ENCODE data around the gene RFT1. TPM values are rescaled to one million over a fixed set of nuclear protein-coding genes. Genes with fewer than 3 reads are reported as not detected.

RFT1 gene
- total and polyA plus RNA-seq, 5 donors = 7.0 to 12.9 (median 12.4) TPM

- ATAC-seq (no peak), DNase-seq (no peak)
- WGBS = 89% methylated on average over 1 of the region's 1 CpG
- H3K4me3 ChIP-seq (ENCODE audit: low read length) = no peak overlapping the region
- no peaks in the 10 kb centered on the region for H3K9me3 ChIP-seq (ENCODE audit: control insufficient read depth, low read length)
- peaks cover 4% of the 10 kb centered on the region for H3K4me1 ChIP-seq (ENCODE audit: control insufficient read depth, insufficient read depth, low read length)
- no peak overlapping the region for H3K27ac ChIP-seq (ENCODE audit: low read length)
- H3K27me3 ChIP-seq (ENCODE audit: control insufficient read depth, insufficient read depth) = no peaks in the 10 kb centered on the region
- intact Hi-C loops (cut with DNase I) = loop anchor here in 3 of 4 donors (5.0 to 10.0 kb wide), 4 partner anchors 130 to 330 kb away; no protein-coding TSS in a partner anchor
Measured at GRCh38 chr3:53074366-53074696, 55.9 kb downstream of the RFT1 start.

- intact Hi-C loops (cut with DNase I) = loop anchor here in 3 of 4 donors (5.0 to 10.0 kb wide), 4 partner anchors 129 to 329 kb away; no protein-coding TSS in a partner anchor
- Histone ChIP-seq H3K4me1 (ENCODE audit: control insufficient read depth, insufficient read depth, low read length) (peaks cover 4% of the 10 kb centered on the region), H3K27me3 (ENCODE audit: control insufficient read depth, insufficient read depth) (no peaks in the 10 kb centered on the region), H3K27ac (ENCODE audit: low read length) (no peak overlapping the region), H3K9me3 (ENCODE audit: control insufficient read depth, low read length) (no peaks in the 10 kb centered on the region), H3K4me3 (ENCODE audit: low read length) (peak overlapping the region; percentile 73)
- DNase-seq (no peak), ATAC-seq (peak in 1 of 2 donors; percentile 5)
- 72% methylated on average over 17 of the region's 17 CpGs for WGBS
Measured at GRCh38 chr3:53073553-53074365, 56.5 kb downstream of the RFT1 start.

GRCh38 chr3:53072653-53073552, 57.3 kb downstream of the RFT1 start:
- 2% methylated on average over 32 of the region's 32 CpGs for WGBS
- DNase-seq = peak; percentile 83 to 95 (median 94)
- H3K9me3 ChIP-seq (ENCODE audit: control insufficient read depth, low read length) = no peaks in the 10 kb centered on the region
- peaks cover 4% of the 10 kb centered on the region for H3K4me1 ChIP-seq (ENCODE audit: control insufficient read depth, insufficient read depth, low read length)
- peak overlapping the region; percentile 73 for H3K4me3 ChIP-seq (ENCODE audit: low read length)
- intact Hi-C loops (cut with DNase I) = loop anchor here in 3 of 4 donors (5.0 to 10.0 kb wide), 4 partner anchors 128 to 328 kb away; no protein-coding TSS in a partner anchor
- peak; percentile 94 for ATAC-seq
- H3K27me3 ChIP-seq (ENCODE audit: control insufficient read depth, insufficient read depth) = no peaks in the 10 kb centered on the region
- peak overlapping the region; percentile 34 for H3K27ac ChIP-seq (ENCODE audit: low read length)

GRCh38 chr3:53071882-53072431, 58.3 kb downstream of the RFT1 start:
- ATAC-seq = no peak
- H3K4me3 ChIP-seq (ENCODE audit: low read length) = no peak overlapping the region
- intact Hi-C loops (cut with DNase I) = loop anchor here in 3 of 4 donors (5.0 to 10.0 kb wide), 4 partner anchors 127 to 327 kb away; no protein-coding TSS in a partner anchor

GRCh38 chr3:53069422-53070068, 60.7 kb downstream of the RFT1 start:
- Histone ChIP-seq H3K4me1 (ENCODE audit: control insufficient read depth, insufficient read depth, low read length) (peaks cover 4% of the 10 kb centered on the region), H3K27ac (ENCODE audit: low read length) (no peak overlapping the region), H3K4me3 (ENCODE audit: low read length) (no peak overlapping the region), H3K27me3 (ENCODE audit: control insufficient read depth, insufficient read depth) (no peaks in the 10 kb centered on the region), H3K9me3 (ENCODE audit: control insufficient read depth, low read length) (no peaks in the 10 kb centered on the region)
- ATAC-seq (no peak), DNase-seq (peak in 1 of 3 donors; percentile 19)
- intact Hi-C loops (cut with DNase I) = loop anchor here in 3 of 4 donors (5.0 to 10.0 kb wide), 4 partner anchors 125 to 325 kb away; no protein-coding TSS in a partner anchor
- 62% methylated on average over 4 of the region's 4 CpGs for WGBS

More at GRCh38 chr3:53071882-53072431, 58.3 kb downstream of the RFT1 start:
- H3K27ac ChIP-seq (ENCODE audit: low read length) = no peak overlapping the region
- H3K4me1 ChIP-seq (ENCODE audit: control insufficient read depth, insufficient read depth, low read length) = peaks cover 4% of the 10 kb centered on the region
- no peaks in the 10 kb centered on the region for H3K9me3 ChIP-seq (ENCODE audit: control insufficient read depth, low read length)
- H3K27me3 ChIP-seq (ENCODE audit: control insufficient read depth, insufficient read depth) = no peaks in the 10 kb centered on the region
- DNase-seq = no peak
- 69% methylated on average over 11 of the region's 11 CpGs for WGBS

- Histone ChIP-seq H3K4me3 (ENCODE audit: low read length) (no peak overlapping the region), H3K9me3 (ENCODE audit: control insufficient read depth, low read length) (no peaks in the 10 kb centered on the region), H3K27me3 (ENCODE audit: control insufficient read depth, insufficient read depth) (no peaks in the 10 kb centered on the region), H3K27ac (ENCODE audit: low read length) (no peak overlapping the region), H3K4me1 (ENCODE audit: control insufficient read depth, insufficient read depth, low read length) (peaks cover 4% of the 10 kb centered on the region)
- DNase-seq = peak in 1 of 3 donors; percentile 12
- ATAC-seq = no peak
- intact Hi-C loops (cut with DNase I) = no loop called here
- WGBS = 90% methylated on average over 3 of the region's 3 CpGs
Measured at GRCh38 chr3:53068176-53068575, 62.1 kb downstream of the RFT1 start.

- no peak overlapping the region for H3K27ac ChIP-seq (ENCODE audit: low read length)
- intact Hi-C loops (cut with DNase I) = no loop called here
- H3K9me3 ChIP-seq (ENCODE audit: control insufficient read depth, low read length) = no peaks in the 10 kb centered on the region
- H3K27me3 ChIP-seq (ENCODE audit: control insufficient read depth, insufficient read depth) = no peaks in the 10 kb centered on the region
- WGBS = 77% methylated on average over 3 of the region's 3 CpGs
- no peak overlapping the region for H3K4me3 ChIP-seq (ENCODE audit: low read length)
- peaks cover 4% of the 10 kb centered on the region for H3K4me1 ChIP-seq (ENCODE audit: control insufficient read depth, insufficient read depth, low read length)
- no peak for ATAC-seq
- DNase-seq = no peak
Measured at GRCh38 chr3:53067567-53067966, 62.7 kb downstream of the RFT1 start.

- H3K27me3 ChIP-seq (ENCODE audit: control insufficient read depth, insufficient read depth) = no peaks in the 10 kb centered on the region
- H3K27ac ChIP-seq (ENCODE audit: low read length) = no peak overlapping the region
- no peaks in the 10 kb centered on the region for H3K4me1 ChIP-seq (ENCODE audit: control insufficient read depth, insufficient read depth, low read length)
- intact Hi-C loops (cut with DNase I) = no loop called here
- no peak for ATAC-seq
- no peaks in the 10 kb centered on the region for H3K9me3 ChIP-seq (ENCODE audit: control insufficient read depth, low read length)
- H3K4me3 ChIP-seq (ENCODE audit: low read length) = no peak overlapping the region
- peak in 1 of 3 donors; percentile 37 for DNase-seq
- WGBS = 88% methylated on average over 7 of the region's 7 CpGs
Measured at GRCh38 chr3:53065841-53066480, 64.3 kb downstream of the RFT1 start.

GRCh38 chr3:53062905-53063304, 67.3 kb downstream of the RFT1 start:
- WGBS = 96% methylated on average over 2 of the region's 2 CpGs
- intact Hi-C loops (cut with DNase I) = no loop called here

GRCh38 chr3:53056442-53056841, 73.8 kb downstream of the RFT1 start:
- H3K4me3 ChIP-seq (ENCODE audit: low read length) = no peak overlapping the region
- no peak overlapping the region for H3K27ac ChIP-seq (ENCODE audit: low read length)
- no peaks in the 10 kb centered on the region for H3K9me3 ChIP-seq (ENCODE audit: control insufficient read depth, low read length)
- ATAC-seq (no peak), DNase-seq (no peak)
- H3K27me3 ChIP-seq (ENCODE audit: control insufficient read depth, insufficient read depth) = no peaks in the 10 kb centered on the region
- H3K4me1 ChIP-seq (ENCODE audit: control insufficient read depth, insufficient read depth, low read length) = no peaks in the 10 kb centered on the region
- 84% methylated on average over 2 of the region's 2 CpGs for WGBS
- intact Hi-C loops (cut with DNase I) = no loop called here

More at GRCh38 chr3:53062905-53063304, 67.3 kb downstream of the RFT1 start:
- Histone ChIP-seq H3K9me3 (ENCODE audit: control insufficient read depth, low read length) (no peaks in the 10 kb centered on the region), H3K27ac (ENCODE audit: low read length) (no peak overlapping the region), H3K4me1 (ENCODE audit: control insufficient read depth, insufficient read depth, low read length) (no peaks in the 10 kb centered on the region), H3K4me3 (ENCODE audit: low read length) (no peak overlapping the region), H3K27me3 (ENCODE audit: control insufficient read depth, insufficient read depth) (no peaks in the 10 kb centered on the region)
- no peak for ATAC-seq
- peak in 1 of 3 donors; percentile 10 for DNase-seq

Measured in right cardiac atrium (tissue), 5 donors.